Islet precursor cell (in vitro differentiated cells): Measurements from ENCODE around the gene NUP62.
"Not testable (repeated sequence)": the region's sequence is repeated elsewhere in the genome, so short reads cannot be mapped to it uniquely, and the experiment has no call there.

Source experiments
- DNase-seq: peaks from one replicate; pipeline ENCODE4 v3.0.0-alpha.2; 2018

The NUP62 gene, protein sequence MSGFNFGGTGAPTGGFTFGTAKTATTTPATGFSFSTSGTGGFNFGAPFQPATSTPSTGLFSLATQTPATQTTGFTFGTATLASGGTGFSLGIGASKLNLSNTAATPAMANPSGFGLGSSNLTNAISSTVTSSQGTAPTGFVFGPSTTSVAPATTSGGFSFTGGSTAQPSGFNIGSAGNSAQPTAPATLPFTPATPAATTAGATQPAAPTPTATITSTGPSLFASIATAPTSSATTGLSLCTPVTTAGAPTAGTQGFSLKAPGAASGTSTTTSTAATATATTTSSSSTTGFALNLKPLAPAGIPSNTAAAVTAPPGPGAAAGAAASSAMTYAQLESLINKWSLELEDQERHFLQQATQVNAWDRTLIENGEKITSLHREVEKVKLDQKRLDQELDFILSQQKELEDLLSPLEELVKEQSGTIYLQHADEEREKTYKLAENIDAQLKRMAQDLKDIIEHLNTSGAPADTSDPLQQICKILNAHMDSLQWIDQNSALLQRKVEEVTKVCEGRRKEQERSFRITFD

DNA sequence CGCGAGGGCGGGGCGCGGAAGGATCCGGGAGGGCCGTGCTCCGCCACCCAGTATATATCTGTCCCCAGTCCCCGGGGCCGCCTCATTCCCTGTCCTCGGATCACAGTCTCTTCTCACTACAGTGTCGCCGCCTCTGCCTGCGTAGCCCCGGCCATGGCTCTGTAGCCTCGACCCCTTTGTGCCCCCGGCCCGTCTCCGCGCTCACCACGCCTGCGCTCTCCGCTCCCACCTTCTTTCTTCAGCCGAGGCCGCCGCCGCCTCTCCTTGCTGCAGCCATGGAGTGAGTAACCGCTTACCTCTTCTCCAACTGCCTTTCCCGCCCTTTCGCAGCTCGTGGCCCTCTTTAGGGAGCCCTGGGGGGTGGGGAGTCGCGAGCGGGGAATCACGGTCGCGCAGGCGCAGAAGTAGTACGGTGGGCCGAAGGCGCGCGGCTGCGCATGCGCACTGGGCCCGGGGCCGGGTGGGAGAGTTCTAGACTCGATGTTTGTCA, at the start of gene NUP62, which contains the start of gene ATF5:
TSS of gene NUP62 (minus strand) at position 384 of the 490 bp plus-strand sequence. CDS start 19,697 bp downstream, outside the sequence.
TSS of gene ATF5 (plus strand) at position 85 of the 490 bp plus-strand sequence. CDS start 1,646 bp downstream, outside the sequence.
- peak; percentile 85 for DNase-seq

DNA sequence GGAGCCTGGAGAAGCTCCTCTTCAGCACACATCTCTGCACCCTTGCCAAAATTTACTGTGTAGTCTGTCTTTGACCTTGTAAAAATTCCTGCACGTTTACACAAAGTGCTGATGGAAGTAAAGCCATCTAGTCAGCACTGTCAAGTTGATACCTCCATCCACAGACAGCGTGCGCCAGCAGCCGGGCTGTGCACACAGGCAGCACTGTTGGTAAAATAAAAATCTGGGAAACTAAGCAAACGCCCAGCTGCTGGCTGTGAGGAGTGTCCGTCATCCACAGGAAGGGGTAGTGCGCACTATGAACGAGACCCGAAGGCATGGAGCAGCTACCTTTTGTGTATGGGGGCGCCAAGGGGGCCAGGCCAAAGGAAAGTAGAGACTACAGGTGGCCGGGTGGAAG, 49.0 kb upstream of the NUP62 start:
- DNase-seq = no peak

- peak; percentile 35 for DNase-seq
Observed at GRCh38 chr19:49977881-49978280, 48.6 kb upstream of the NUP62 start.

GRCh38 chr19:49977076-49977475, 47.8 kb upstream of the NUP62 start:
- peak; percentile 41 for DNase-seq

GRCh38 chr19:49976496-49976895, 47.2 kb upstream of the NUP62 start:
- DNase-seq = no peak

GRCh38 chr19:49975051-49975450, 45.7 kb upstream of the NUP62 start:
- DNase-seq = no peak

GRCh38 chr19:49973987-49974386, 44.7 kb upstream of the NUP62 start:
- DNase-seq = no peak

- DNase-seq = no peak
Observed at GRCh38 chr19:49972841-49973240, 43.5 kb upstream of the NUP62 start.

- DNase-seq = no peak
Observed at GRCh38 chr19:49971991-49972411, 42.7 kb upstream of the NUP62 start.

GRCh38 chr19:49969355-49969754, 40.1 kb upstream of the NUP62 start:
- not testable (repeated sequence) for DNase-seq

- no peak for DNase-seq
Observed at GRCh38 chr19:49968279-49968922, 39.1 kb upstream of the NUP62 start.

- DNase-seq = not testable (repeated sequence)
Observed at GRCh38 chr19:49960980-49961379, 31.7 kb upstream of the NUP62 start, which contains the start of gene SIGLEC11. TSS of gene SIGLEC11 (minus strand) at chr19:49961172. CDS start at chr19:49961081, 91 bp downstream.

DNA sequence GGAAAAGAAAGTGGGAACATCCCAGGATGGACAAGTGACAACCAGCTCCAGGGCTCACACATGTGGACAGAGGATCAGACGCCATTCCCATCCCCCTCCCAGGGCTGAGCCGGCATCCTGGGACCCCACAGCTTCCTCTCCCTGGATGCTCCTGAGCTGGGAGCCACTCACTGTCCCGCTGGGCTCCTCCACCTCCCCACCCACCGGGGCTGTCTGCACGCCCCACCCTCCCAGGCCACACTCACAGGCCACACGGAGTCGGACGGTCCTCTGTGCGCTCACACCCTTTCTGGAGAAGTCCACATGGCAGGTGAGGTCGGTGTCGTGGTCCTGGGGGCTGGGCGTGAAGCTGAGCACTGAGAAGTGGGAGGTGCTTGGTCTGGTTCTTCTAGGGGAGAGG, 30.6 kb upstream of the NUP62 start:
- not testable (repeated sequence) for DNase-seq

- not testable (repeated sequence) for DNase-seq
Observed at GRCh38 chr19:49958596-49958995, 29.3 kb upstream of the NUP62 start.

DNA sequence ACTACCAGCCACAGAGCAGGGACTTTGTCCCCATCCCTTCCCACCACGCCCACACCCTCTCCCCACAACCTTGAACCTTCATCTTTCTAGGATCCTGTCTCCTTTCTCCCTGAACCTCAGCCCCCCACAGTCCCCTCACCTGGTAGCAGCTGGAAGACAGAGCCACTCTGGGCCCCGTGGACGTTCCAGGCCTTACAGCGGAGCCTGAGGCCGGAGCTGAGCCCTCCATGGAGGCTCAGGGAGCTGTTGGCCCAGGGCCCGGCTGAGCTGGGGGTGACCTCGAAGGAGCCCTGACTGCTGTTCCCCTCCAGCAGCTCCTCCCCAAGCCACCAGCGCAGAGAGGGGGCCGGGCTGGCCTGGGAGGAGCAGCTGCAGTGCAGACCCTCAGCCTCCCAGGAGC, 28.8 kb upstream of the NUP62 start:
- not testable (repeated sequence) for DNase-seq

- DNase-seq = no peak
Observed at GRCh38 chr19:49957262-49957915, 28.1 kb upstream of the NUP62 start.

DNA sequence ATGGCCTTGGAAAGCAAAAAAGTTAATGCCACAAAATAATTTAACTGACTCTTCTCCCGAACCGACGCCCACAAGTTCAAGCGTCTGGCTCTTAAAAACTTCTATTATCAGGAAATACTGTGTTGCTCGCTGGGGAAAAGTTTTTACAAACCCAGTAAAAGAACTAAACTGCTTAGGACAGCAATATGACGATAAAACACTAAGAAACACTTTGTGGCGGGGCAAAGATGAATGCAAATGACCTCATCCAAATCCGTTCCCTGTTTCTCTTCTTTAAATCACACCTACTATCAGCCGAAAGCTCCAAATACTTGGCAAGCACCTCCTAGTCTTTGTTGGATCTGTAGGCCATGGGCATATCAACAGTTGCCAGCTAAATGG, 26.8 kb upstream of the NUP62 start:
- DNase-seq = no peak

- DNase-seq = no peak
Observed at GRCh38 chr19:49954933-49955332, 25.6 kb upstream of the NUP62 start.

GRCh38 chr19:49954092-49954829, 25.0 kb upstream of the NUP62 start:
- no peak for DNase-seq

- no peak for DNase-seq
Observed at GRCh38 chr19:49953416-49953815, 24.1 kb upstream of the NUP62 start.

GRCh38 chr19:49952906-49953305, 23.6 kb upstream of the NUP62 start:
- no peak for DNase-seq

DNA sequence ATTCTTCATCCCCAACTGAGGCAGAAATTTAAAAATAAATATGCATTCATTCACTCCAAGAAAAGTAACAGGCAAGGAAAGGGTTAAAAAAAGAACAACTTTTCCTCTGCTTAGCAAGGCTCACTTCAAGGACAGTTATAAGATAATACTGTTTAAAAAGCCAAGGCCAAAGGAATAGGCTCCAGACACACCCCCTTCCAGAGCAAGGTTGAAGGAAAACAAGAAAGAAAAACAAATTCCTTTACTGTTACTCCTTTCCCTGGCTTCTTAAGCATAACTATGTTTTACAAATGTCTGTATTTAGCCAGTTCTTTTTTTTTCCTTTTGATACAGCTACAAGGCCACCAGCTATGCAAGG, 23.2 kb upstream of the NUP62 start:
- DNase-seq = no peak
